Middle frontal gyrus (tissue), 1 donor: ENCODE measurements around the gene MICU1.
"Not testable (repeated sequence)": the region's sequence is repeated elsewhere in the genome, so short reads cannot be mapped to it uniquely, and the experiment has no call there.

Source experiments
- DNase-seq: peaks from one replicate; pipeline ENCODE4 v3.0.0-alpha.2; 2015; ENCODE audit warnings: low spot score; ENCODE audit errors: extremely low spot score

The MICU1 gene, protein sequence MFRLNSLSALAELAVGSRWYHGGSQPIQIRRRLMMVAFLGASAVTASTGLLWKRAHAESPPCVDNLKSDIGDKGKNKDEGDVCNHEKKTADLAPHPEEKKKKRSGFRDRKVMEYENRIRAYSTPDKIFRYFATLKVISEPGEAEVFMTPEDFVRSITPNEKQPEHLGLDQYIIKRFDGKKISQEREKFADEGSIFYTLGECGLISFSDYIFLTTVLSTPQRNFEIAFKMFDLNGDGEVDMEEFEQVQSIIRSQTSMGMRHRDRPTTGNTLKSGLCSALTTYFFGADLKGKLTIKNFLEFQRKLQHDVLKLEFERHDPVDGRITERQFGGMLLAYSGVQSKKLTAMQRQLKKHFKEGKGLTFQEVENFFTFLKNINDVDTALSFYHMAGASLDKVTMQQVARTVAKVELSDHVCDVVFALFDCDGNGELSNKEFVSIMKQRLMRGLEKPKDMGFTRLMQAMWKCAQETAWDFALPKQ

DNA sequence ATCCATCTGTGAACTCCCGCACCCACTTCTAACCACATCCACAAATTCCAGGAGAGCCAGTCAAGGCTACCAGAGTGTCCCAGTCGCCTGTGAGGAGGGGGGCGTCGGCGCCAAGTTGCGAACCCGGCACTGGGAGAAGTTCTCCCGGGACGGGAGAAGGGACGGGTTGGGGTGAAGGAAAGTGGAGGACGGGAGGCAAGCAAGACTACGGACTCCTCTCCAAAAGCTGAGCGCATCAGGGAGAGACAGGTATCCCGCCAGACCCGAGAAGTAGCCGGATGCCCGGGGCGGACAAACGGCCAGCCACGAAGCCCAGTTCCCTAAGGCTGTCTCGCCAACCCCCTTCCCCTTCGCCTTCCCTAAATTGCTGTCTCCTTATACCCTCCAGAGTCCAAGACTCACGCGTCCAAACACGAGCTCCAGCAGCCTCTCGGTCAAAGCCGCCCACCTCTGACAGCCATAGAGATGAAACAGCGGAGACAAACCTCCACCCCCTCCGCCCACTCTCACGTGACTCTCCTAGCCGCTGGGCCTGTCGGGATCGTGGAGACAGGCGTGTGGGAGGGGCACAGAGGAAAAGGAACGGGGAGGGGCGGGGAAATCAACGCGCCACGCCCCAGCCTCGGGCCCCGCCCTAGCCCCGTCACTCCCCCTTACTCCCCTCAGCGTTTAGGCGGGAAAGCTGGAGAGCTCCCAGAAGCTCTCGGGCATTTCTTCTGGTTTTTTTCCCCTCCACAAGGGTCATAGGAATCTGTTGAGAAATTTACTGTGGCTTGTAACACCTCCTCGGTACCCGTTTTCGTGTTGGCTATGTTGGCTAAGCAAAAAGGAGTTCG is at the start of gene MICU1:
TSS of gene MICU1 (minus strand) at position 472 of the 836 bp plus-strand sequence. CDS start 59,286 bp downstream, outside the sequence.
- DNase-seq, result peak; percentile 93

DNA sequence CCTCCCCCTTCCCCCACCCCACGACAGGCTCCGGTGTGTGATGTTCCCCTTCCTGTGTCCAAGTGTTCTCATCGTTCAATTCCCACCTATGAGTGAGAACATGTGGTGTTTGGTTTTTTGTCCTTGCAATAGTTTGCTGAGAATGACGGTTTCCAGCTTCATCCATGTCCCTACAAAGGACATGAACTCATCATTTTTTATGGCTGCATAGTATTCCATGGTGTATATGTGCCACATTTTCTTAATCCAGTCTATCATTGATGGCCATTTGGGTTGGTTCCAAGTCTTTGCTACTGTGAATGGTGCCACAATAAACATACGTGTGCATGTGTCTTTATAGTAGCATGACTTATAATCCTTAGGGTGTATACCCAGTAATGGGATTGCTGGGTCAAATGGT is 48.3 kb upstream of the MICU1 start:
- DNase-seq, result not testable (repeated sequence)

DNA sequence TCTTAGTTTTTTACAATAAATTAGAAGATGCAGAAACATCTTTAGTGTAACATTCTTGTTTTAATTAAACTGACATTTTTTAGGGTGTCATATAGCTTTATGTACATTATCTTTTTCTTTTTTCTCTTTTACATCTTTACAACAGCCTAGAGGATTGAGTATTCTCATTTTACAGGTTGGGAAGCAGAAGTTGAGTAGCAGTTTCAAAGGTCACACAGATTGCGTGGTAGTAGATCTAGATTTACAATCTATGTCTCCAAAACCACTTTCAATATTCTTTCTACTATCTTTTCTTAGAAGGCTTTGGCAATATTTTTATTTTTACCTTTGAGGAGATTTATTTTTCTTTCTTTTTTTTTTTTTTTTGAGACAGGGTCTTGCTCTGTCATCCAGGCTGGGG is 47.4 kb upstream of the MICU1 start:
- DNase-seq, result no peak

DNA sequence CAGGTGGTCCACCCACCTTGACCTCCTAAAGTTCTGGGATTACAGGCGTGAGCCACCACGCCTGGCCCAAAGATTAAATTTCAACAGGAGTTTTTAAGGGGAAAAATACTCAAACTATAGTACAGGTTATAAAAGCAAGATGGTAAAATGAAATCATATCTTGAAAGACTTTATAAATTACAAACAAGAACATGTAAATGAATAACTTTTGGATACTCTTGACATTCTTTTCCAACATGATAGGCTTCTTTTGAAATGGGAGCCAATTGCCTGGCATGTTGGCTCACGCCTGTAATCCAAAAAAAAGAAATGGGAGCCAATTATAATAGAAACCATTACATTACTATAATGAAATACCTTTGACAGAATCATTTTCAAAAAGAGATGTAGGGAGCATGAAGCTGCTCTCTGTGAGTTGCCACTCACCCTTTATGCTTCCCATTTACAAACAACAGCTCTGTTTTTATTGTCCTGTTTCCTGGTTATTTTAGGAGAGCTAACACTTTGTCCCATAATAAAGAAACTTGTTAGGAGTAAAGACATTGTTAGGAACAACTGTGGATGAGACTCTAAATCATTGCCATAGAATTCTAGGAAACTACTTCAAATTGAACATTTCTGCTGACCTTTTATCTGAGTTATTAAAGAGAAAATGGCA is 41.5 kb upstream of the MICU1 start:
- no peak for DNase-seq

DNA sequence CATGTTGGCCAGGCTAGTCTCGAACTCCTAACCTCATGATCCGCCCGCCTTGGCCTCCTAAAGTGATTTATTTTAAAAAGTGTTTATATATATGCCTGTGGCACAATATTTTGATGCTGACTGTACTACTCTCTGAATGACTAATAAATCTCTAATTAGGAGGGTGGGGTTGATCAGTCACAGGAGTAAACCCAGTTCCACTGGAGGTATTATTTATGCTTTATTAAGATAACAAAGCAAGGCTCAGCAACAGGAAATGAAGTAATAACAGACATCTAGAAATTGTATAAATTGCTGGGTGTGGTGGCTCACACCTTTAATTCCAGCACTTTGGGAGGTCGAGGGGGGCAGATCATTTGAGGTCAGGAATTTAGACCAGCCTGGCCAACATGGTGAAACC is 40.0 kb upstream of the MICU1 start:
- DNase-seq, result no peak

DNA sequence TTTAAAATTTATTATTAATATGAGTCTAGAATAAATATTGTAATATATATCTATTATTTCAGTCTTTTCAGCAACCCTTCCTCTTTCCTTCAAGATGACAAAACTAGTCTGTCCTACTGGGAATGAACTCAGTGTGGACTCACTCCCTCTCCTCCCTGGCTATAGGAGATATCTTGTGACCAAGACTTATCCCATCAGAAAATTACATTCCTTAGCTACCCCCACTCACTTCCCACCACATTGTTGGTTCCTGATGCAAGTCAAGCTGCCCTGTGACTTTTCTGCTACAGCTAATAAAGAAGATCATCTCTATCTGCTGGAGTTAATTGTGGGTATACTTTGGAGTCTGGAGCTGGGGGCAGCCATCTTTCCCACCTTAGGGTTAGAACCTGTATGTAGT is 38.1 kb upstream of the MICU1 start:
- DNase-seq, result no peak

DNA sequence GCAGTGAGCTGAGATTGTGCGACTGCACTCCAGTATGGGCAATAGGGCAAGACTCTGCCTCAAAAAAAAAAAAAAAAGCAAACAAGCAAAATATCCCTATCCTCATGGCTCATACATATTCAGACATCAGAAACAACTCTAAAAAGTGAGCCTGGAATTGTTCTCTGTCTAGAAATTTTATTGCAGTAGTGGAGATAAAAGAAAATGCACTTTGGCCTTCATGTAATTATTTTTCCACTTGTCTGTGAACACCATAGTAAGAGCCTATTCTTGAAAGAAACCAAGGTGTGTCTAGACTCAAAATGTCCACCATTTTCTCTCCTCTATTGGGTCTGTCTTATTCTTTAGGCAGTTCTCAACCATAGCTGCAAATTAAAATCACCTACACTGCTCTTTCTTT is 35.6 kb upstream of the MICU1 start:
- no peak for DNase-seq

DNA sequence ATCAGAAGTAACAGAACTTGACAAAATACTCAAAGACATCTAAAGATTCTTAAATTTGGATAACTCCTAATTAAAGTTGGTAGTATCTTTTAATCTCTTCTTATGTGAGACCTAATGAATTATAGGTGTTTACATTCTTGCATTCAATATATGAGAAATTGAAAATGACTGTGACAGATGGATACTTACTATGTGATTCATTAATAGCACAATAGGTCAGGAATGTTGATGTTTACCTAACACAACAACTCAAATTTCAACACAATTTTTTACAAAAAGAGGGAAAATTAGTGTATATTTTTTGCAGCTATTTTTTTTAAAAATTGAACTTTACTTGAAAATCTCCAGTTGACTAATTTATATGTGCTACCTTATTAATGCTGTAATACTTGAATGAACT is 34.3 kb upstream of the MICU1 start:
- no peak for DNase-seq

DNA sequence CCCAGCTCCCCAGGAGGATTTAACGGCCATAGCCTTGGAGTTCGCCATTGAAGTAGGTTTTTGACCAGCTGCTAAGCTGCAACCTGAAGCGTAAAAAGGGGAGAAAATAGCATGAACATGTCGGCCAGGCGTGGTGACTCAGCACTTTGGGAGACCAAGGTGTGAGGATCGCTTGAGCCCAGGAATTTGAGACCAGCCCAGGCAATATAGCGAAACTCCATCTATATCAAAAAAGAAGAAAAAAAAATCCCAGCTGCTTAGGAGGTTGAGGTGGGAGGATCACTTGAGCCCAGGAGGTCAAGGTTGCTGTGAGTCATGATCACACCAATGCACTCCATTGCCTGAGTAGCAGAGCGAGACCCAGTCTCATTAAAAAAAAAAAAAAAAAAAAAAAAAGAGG is 33.8 kb upstream of the MICU1 start:
- no peak for DNase-seq

DNA sequence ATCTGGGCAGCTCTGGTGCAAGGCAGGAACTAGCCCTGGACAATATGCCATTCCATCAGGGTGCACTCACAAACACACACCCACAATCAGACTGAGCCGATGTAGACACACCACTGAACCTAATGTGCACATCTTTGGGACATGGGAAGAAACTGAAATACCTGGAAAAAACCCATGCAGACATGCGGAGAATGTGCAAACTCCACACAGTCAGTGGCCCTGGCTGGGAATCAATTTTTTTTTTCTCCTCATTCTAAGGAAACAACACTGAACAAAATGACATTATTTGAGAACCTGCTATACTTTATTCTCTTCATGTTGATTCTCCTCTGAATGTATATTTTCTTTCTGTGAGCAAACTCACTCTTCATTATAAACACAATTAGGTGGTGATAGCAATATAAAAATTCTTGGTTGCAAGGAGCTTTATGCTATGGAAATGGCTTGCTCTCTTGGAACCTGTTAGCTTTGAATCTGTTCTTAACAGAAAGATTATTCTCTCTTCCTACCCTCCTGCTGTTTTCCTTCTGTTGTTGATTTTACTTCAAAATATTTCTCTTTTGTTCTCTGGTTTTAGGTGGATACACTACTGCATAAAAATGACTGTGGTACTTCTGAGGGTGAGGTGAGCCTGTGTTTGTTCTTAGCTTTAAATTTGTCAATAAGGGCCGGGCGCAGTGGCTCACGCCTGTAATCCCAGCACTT is 33.0 kb upstream of the MICU1 start:
- no peak for DNase-seq

DNA sequence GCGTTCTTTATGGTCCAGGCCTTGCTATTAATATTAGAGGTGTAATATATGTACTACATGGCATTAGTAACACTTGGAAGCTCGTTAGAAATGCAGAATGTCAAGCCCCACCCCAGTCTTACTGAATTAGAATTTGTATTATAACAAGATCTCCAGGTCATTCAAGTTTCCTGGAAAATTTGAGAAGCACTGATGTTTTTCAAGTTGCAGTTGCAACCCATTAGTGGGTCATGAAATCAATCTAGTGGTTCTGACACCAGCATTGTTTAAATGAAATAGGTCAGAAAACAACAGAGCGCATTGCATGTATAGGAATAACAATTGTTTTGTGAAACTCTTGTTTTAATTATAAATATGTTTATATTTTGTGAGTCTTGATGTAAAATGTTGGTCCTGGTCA is 28.8 kb upstream of the MICU1 start:
- no peak for DNase-seq

DNA sequence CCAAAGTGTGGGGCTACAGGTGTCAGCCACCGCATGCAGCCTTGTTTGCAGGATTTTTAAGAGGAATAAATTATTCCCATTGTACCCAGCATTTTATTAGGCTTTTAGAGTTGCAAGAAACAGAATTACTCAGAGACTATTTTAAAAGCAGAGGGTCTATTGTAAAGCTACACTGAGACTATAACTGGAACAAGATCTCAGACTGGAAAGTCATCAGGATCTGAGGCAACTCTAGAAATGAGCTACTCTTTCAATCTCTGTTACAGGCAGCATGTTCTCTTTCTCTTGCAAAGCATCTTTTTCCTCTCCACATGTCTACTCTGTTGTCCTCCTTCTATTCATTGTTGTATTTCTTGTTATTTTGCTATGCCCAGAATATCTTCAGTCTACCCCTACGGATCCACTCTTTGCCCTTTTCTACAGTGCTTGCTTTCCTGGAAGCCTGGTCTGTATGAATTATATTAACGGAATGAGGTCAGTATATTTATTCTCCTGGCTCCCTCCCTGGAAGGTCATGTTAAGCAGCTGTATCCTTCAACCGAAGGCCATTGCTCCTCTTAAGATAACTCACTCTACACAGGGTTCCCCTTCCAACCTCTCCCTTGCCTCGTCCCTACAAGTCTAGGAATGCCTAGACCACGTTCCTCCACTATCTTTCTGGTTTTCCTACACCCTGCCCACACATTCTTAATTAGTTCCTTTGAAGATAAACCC is 27.7 kb upstream of the MICU1 start:
- DNase-seq, result no peak

DNA sequence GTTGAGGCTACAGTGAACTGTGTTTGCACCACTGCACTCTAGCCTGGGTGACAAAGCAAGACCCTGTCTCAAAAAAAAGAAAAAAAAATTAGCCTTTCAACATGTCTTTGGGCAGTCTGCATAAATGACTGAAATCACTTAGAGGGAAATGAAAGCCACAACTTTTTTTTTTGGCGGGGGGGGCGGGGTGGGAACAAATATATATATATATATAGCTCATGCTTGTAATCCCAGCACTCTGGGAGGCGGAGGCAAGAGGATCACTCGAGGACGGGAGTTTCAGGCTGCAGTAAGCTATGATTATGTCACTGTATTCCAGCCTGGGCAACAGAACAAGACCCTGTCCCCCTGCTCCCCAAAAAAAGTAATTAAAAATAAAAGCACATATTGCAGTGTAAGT is 23.4 kb upstream of the MICU1 start:
- DNase-seq, result no peak

DNA sequence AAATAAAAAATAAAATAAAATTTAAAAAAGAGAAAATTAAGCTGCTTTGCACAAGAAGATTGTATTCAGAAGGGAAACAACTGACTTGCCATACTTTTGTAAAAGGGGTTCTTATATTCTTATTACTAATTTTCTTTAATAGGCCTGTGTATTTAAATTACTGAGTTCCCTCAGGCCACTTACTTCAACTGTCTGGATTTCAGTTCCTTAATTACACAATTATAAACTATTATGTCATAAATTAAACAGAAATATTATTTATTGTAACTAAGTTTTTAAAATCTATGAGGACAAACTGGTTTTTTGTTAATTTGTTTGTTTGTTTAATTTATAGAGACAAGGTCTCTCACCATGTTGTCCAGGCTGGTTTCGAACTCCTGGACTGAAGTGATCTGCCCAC is 22.4 kb upstream of the MICU1 start:
- DNase-seq, result no peak

DNA sequence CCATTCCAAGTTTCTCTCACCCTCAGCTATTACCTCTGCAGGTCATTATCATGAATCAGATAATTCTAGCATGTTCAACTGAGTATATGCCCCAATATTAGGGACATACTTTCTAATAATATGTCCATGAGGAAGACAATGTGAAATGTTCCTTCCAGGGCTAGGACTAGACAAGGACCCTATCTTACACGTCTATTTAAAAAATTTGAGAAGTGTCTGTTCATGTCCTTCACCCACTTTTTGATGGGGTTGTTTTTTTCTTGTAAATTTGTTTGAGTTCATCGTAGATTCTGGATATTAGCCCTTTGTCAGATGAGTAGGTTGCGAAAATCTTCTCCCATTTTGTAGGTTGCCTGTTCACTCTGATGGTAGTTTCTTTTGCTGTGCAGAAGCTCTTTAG is 21.1 kb upstream of the MICU1 start:
- not testable (repeated sequence) for DNase-seq

DNA sequence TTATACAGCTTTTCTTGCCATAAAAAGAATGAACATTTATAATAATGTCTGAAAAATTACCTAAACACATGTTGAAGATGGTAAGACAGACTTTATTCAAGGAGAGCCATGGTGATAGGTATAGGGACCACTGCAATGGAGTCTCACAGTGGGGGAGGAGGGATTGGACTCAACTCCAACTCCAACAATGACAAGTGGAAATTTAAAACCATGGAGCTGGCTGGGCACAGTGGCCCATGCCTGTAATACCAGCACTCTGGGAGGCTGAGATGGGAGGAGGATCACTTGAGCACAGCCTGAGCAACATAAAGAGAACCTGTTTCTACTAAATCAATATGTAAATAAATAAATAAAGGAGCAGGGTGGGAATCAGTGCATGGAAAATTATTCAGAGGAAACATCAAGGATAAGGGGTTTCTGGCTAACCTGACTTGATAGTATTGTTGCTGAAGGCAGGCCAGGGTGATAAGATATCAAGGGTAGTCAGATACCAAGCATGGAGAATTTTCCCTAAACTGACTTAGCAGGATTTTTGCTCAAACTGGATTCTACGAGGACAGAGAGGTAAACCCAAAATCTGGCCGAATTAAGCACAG is 19.5 kb upstream of the MICU1 start:
- no peak for DNase-seq

DNA sequence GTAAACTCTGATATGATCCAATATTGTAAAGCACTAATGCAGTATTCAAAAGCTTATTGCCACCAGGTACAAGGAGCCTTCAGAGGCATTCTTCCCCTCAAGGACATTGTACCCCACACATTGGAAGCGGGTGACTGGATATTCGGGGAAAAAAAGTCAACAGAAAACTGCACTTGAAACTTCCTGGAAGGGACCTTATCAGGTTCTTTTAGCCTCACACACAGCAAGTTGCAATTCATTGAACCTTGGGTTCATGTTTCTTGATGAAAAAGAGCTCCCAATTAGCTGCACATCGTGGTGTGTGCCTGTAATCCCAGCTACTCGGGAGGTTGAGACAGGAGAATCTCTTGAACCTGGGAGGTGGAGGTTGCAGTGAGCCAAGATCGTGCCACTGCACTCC is 16.4 kb upstream of the MICU1 start:
- DNase-seq, result no peak

DNA sequence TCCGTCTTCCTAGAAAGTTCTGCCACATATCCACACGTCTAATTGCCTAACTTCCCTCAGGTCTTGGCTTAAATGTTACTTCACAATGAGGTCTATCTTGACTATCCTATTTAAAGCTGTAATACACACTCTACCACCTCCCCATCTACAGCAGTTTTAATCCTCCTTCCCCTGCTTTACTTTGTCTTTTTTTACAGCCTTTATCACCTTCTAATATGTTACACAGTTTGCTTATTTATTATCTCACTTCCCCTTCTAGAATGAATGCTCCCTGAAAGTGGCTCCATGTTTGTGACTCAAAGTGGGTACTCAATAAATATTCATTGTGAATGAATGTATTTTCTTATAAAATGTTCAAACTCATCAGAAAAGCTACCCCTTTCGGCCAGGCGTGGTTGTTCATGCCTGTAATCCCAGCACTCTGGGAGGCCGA is 13.6 kb upstream of the MICU1 start:
- no peak for DNase-seq

DNA sequence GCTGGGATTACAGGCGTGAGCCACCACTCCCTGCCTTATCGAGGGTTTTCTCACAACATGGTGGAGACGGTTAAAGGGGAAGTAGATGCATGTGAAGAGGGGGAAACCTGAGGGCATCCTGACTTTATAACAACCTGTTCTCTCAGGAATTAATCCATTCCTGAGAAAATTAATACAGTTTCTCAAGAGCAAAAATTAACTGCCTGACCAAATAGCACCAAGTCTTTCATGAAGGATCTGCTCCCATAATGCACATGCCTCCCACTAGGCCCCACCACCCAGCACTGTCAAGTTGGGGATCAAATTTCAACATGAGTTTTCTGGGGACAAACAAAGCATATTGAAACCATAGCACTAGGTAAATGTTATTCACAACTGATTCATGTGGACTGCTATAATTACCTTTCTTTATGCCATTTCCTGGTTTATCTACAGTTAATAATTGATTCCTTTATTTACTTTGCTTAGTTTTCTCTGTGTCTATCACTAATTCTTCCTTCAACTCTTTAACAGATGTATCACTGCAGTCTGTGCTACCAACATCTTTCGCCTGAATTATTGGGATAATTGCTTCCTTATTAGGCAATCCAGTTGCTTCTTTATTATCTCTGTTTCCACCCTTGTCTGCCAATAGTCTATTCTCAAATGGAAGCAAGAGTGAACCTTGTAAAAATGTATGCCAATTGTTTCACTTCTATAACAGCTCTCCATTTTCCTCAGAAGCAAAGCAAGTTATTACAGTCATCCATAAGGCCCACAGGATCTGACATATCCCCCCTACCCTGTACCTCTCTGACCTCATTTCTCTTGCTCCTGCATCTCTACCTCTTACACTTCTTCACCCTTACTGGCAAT is 12.9 kb upstream of the MICU1 start:
- no peak for DNase-seq
